Thyroid gland (tissue), 4 donors: Measurements from ENCODE around the gene TK1.

Experiments used
- CTCF ChIP-seq, 6 experiments: fragments of 200-600 bp in 3 of 6; fragments of 450-650 bp in 3 of 6; sonication (generic) in 3 of 6; IDR thresholded peaks; one replicate each; pipeline ENCODE4 v1.5.1; 2016 to 2019; ENCODE audit warnings: antibody characterized with exemption in 6 of 6, mild to moderate bottlenecking in 2 of 6, inconsistent platforms in 1 of 6, moderate library complexity in 1 of 6
- POLR2A ChIP-seq, 2 donors: fragments of 450-650 bp; IDR thresholded peaks; one replicate each; pipeline ENCODE4 v1.6.1; 2017; ENCODE audit warnings: antibody characterized with exemption in 2 of 2, mild to moderate bottlenecking in 2 of 2, moderate library complexity in 1 of 2

- TF ChIP-seq CTCF (IDR thresholded peaks at IDR 0.05) (no peak), POLR2A (IDR thresholded peaks at IDR 0.05) (no peak)
Observed at GRCh38 chr17:78196716-78197115, 9.9 kb upstream of the TK1 start.
